ENCODE data around the gene C10orf90. TPM values are rescaled to one million over a fixed set of nuclear protein-coding genes. Genes with fewer than 3 reads are reported as not detected.

C10orf90 gene
- total and polyA plus RNA-seq, 7 donors = 0.01 to 0.39 (median 0.07) TPM; not detected in 4

- H3K4me1 ChIP-seq = no peaks in the 10 kb centered on the region
- H3K9me3 ChIP-seq = no peaks in the 10 kb centered on the region
- no peaks in the 10 kb centered on the region for H3K36me3 ChIP-seq (ENCODE audit: insufficient read depth in 1 of 2, low read depth in 1 of 2)
- H3K27ac ChIP-seq = no peak overlapping the region
- H3K4me3 ChIP-seq = no peak overlapping the region
- intact Hi-C loops (cut with DNase I) = no loop called here
- TF ChIP-seq CTCF (IDR thresholded peaks at IDR 0.05) = no peak
- 77 to 85% (median 80%) methylated on average over 6 of the region's 6 CpGs for WGBS, 3 donors
- DNase-seq (no peak), ATAC-seq (no peak)
- no peaks in the 10 kb centered on the region for H3K27me3 ChIP-seq (ENCODE audit: insufficient read depth in 3 of 3, low read length in 2 of 3)
Measured at GRCh38 chr10:126475074-126475691, 195.3 kb downstream of the C10orf90 start.

- no peak overlapping the region for H3K27ac ChIP-seq
- no peak for ATAC-seq
- DNase-seq = no peak
- WGBS, 3 donors = 96 to 98% (median 98%) methylated on average over 6 of the region's 6 CpGs
- no peak for TF ChIP-seq CTCF (IDR thresholded peaks at IDR 0.05)
- no peaks in the 10 kb centered on the region for H3K36me3 ChIP-seq (ENCODE audit: insufficient read depth in 1 of 2, low read depth in 1 of 2)
- H3K9me3 ChIP-seq = no peaks in the 10 kb centered on the region
- no peaks in the 10 kb centered on the region for H3K27me3 ChIP-seq (ENCODE audit: insufficient read depth in 3 of 3, low read length in 2 of 3)
- no peaks in the 10 kb centered on the region for H3K4me1 ChIP-seq
- intact Hi-C loops (cut with DNase I) = no loop called here
- no peak overlapping the region for H3K4me3 ChIP-seq
Measured at GRCh38 chr10:126474031-126474430, 196.5 kb downstream of the C10orf90 start.

- H3K27me3 ChIP-seq (ENCODE audit: insufficient read depth in 3 of 3, low read length in 2 of 3) = no peaks in the 10 kb centered on the region
- no peak overlapping the region for H3K27ac ChIP-seq
- H3K9me3 ChIP-seq = no peaks in the 10 kb centered on the region
- intact Hi-C loops (cut with DNase I) = no loop called here
- no peak for TF ChIP-seq CTCF (IDR thresholded peaks at IDR 0.05)
- H3K4me1 ChIP-seq = no peaks in the 10 kb centered on the region
- no peaks in the 10 kb centered on the region for H3K36me3 ChIP-seq (ENCODE audit: insufficient read depth in 1 of 2, low read depth in 1 of 2)
- H3K4me3 ChIP-seq = no peak overlapping the region
- ATAC-seq (no peak), DNase-seq (no peak)
- 72 to 75% (median 75%) methylated on average over 8 of the region's 8 CpGs for WGBS, 3 donors
Measured at GRCh38 chr10:126470991-126471390, 199.5 kb downstream of the C10orf90 start.

- H3K9me3 ChIP-seq = no peaks in the 10 kb centered on the region
- no peak overlapping the region for H3K4me3 ChIP-seq
- no peak for DNase-seq
- no peak for ATAC-seq
- TF ChIP-seq CTCF (IDR thresholded peaks at IDR 0.05) = no peak
- WGBS, 3 donors = 90 to 96% (median 93%) methylated on average over 5 of the region's 5 CpGs
- H3K27me3 ChIP-seq (ENCODE audit: insufficient read depth in 3 of 3, low read length in 2 of 3) = no peaks in the 10 kb centered on the region
- intact Hi-C loops (cut with DNase I) = no loop called here
- no peak overlapping the region for H3K27ac ChIP-seq
- H3K4me1 ChIP-seq = no peaks in the 10 kb centered on the region
- no peaks in the 10 kb centered on the region for H3K36me3 ChIP-seq (ENCODE audit: insufficient read depth in 1 of 2, low read depth in 1 of 2)
Measured at GRCh38 chr10:126469692-126470091, 200.8 kb downstream of the C10orf90 start.

Data from psoas muscle (tissue), 8 donors.